ENCODE measurements around the gene ARVCF. TPM values are rescaled to one million over a fixed set of nuclear protein-coding genes. Genes with fewer than 3 reads are reported as not detected.

Gene ARVCF
- total and polyA plus RNA-seq, 9 of the 15 experiments (the other 6 are each of a cell fraction or from before 2014, with no cell fraction given), result 0.03 to 97.4 (median 15.6) TPM

DNA sequence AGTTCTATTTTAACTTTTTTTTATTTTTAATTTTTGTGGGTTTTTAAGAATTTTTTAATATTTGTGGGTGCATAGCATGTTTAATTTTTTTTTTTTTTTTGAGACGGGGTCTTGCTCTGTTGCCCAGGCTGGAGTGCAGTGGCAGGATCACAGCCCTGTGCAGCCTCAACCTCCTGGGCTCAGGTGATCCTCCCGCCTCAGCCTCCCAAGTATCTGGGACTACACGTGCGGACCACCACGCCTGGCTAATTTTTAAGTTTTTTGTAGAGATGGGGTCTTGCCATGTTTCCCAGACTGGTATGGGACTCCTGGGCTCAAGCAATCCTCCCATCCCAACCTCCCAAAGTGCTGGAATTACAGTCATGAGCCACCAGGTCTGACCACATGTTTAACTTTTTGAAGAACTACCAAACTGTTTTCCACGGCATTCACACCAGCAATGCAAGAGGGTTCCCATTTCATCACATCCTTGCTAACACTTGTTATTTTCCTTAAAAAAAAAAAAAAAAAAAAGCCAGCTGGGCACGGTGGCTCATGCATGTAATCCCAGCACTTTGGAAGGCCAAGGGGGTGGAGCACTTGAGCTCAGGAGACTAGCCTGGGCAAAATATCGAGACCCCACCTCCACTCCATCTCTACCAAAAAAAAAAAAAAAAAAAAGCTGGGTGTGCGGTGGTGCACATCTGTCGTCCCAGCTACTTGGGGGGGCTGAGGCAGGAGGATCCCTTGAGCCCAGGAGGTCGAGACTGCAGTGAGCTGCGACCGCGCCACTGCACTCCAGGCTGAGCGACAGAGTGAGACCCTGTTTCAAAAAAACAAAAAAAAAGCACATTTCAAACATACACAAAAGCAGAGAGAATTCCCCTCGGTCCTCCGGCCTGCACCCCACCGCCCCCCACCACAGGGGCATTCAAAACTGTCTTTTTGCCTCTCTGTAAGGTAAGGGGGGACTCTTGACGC, 58.3 kb downstream of the ARVCF start (continued):
- no peak for TF ChIP-seq ZNF655 (CRISPR knock-in tag; IDR thresholded peaks at IDR 0.05)
- TF ChIP-seq, protein P1, sequence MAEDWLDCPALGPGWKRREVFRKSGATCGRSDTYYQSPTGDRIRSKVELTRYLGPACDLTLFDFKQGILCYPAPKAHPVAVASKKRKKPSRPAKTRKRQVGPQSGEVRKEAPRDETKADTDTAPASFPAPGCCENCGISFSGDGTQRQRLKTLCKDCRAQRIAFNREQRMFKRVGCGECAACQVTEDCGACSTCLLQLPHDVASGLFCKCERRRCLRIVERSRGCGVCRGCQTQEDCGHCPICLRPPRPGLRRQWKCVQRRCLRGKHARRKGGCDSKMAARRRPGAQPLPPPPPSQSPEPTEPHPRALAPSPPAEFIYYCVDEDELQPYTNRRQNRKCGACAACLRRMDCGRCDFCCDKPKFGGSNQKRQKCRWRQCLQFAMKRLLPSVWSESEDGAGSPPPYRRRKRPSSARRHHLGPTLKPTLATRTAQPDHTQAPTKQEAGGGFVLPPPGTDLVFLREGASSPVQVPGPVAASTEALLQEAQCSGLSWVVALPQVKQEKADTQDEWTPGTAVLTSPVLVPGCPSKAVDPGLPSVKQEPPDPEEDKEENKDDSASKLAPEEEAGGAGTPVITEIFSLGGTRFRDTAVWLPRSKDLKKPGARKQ (CRISPR knock-in tag; IDR thresholded peaks at IDR 0.05), result no peak
- TF ChIP-seq BRD4 (IDR thresholded peaks at IDR 0.05), result no peak
- TF ChIP-seq ZNF785 (CRISPR knock-in tag; IDR thresholded peaks at IDR 0.05), result no peak
- no peak for TF ChIP-seq SRSF9 (IDR thresholded peaks at IDR 0.05; ENCODE audit: borderline replicate concordance, low read depth, low read length)
- TF ChIP-seq MCM7 (IDR thresholded peaks at IDR 0.05), result no peak
- TF ChIP-seq MTA2 (IDR thresholded peaks at IDR 0.05; ENCODE audit: low read depth), result peak; percentile 17; the same call in 1 of the 2 replicates
- no peak; the same call in 1 of the 2 replicates for TF ChIP-seq ZC3H11A (IDR thresholded peaks at IDR 0.05; ENCODE audit: low read depth, low read length)
- TF ChIP-seq, protein P2, sequence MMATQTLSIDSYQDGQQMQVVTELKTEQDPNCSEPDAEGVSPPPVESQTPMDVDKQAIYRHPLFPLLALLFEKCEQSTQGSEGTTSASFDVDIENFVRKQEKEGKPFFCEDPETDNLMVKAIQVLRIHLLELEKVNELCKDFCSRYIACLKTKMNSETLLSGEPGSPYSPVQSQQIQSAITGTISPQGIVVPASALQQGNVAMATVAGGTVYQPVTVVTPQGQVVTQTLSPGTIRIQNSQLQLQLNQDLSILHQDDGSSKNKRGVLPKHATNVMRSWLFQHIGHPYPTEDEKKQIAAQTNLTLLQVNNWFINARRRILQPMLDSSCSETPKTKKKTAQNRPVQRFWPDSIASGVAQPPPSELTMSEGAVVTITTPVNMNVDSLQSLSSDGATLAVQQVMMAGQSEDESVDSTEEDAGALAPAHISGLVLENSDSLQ (IDR thresholded peaks at IDR 0.05), result no peak
- TF ChIP-seq HNRNPL (IDR thresholded peaks at IDR 0.05; ENCODE audit: low read depth, low read length), result no peak
- TF ChIP-seq SMARCA5 (IDR thresholded peaks at IDR 0.05), result no peak
- no peak for TF ChIP-seq ZNF3 (CRISPR knock-in tag; IDR thresholded peaks at IDR 0.05)
- no peak for TF ChIP-seq PRDM10 (IDR thresholded peaks at IDR 0.05; ENCODE audit: partially characterized antibody)
- 0 out of 2 replicates have a peak, but pooled peaks have one; percentile 18 for TF ChIP-seq YBX1 (IDR thresholded peaks at IDR 0.05)
- TF ChIP-seq SNRNP70 (optimal IDR thresholded peaks at IDR 0.05; ENCODE audit: low read depth, low read length), result peak; percentile 50
- TF ChIP-seq, protein P3, sequence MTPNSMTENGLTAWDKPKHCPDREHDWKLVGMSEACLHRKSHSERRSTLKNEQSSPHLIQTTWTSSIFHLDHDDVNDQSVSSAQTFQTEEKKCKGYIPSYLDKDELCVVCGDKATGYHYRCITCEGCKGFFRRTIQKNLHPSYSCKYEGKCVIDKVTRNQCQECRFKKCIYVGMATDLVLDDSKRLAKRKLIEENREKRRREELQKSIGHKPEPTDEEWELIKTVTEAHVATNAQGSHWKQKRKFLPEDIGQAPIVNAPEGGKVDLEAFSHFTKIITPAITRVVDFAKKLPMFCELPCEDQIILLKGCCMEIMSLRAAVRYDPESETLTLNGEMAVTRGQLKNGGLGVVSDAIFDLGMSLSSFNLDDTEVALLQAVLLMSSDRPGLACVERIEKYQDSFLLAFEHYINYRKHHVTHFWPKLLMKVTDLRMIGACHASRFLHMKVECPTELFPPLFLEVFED (CRISPR knock-in tag; conservative IDR thresholded peaks at IDR 0.05), result 0 out of 2 replicates have a peak, but pooled peaks have one; percentile 76
- TF ChIP-seq MYNN (IDR thresholded peaks at IDR 0.05), result no peak
- TF ChIP-seq MYNN (CRISPR knock-in tag; IDR thresholded peaks at IDR 0.05), result no peak
- no peak for TF ChIP-seq THRAP3 (IDR thresholded peaks at IDR 0.05; ENCODE audit: borderline replicate concordance)

Measured in K562 (cell line).